Measurements from ENCODE around the gene FZD2. TPM values are rescaled to one million over a fixed set of nuclear protein-coding genes. Genes with fewer than 3 reads are reported as not detected.
A peak's percentile ranks its signal among the peaks of the same experiment; 100 is the strongest.
"Not testable (repeated sequence)": the region's sequence is repeated elsewhere in the genome, so short reads cannot be mapped to it uniquely, and the experiment has no call there.

Gene FZD2
- 1 to 10 TPM in 1 of 4 donors, under 1 TPM in 2, not detected in 1; 0.42 to 2.1 (median 0.65) TPM for total RNA-seq

DNA sequence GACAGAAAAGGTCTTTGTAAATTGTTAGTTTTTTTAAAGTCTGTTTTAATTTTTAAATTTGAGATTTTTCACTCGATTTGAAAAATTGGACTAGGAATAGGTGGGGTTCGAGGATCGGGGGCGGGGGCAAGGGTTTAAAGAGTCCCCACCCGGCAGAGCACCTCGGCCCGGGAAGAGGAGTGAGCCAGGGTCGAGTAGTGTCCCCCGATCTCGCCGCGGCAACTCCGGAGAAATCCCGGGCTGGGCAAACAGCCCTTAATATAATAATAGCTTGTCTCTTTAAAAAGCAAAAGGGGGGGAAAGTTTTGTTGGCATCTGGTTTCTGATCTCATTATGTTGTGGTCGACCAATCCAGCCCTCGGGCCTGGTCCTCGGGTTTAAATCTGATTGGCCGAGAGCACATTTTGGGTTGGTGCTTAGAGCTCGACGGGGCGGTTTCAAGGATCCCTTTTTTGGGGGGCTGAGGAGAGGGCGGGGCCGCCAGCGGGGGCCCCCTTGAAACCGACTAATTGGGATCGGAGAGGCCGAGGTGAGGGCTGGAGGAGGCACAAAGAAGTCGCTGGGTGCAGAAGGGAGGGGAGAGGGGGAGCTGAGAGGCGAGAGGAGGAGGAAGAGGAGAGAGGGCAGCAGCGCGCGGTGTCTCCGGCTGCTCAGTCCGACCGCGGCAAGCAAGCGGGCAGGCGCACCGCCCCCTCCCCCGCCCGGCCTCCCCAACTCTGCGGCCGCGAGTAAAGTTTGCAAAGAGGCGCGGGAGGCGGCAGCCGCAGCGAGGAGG is at the start of gene FZD2:
FZD2 (plus strand) TSS at position 653 of the 775 bp plus-strand sequence. CDS start 205 bp downstream, outside the sequence.
- DNase-seq (ENCODE audit: low spot score in 2 of 2), result peak; percentile 78 to 88
- Histone ChIP-seq H3K9me3 (no peaks in the 10 kb centered on the region), H3K4me1 (peaks cover 20% of the 10 kb centered on the region), H3K36me3 (no peaks in the 10 kb centered on the region), H3K27ac (peak within 1 kb of the TSS; percentile 77), H3K4me3 (peak within 1 kb of the TSS; percentile 64), H3K27me3 (peaks cover 34% of the 10 kb centered on the region)
- TF ChIP-seq POLR2AphosphoS5 (IDR thresholded peaks at IDR 0.05) (no peak), CTCF (IDR thresholded peaks at IDR 0.05) (no peak), POLR2A (IDR thresholded peaks at IDR 0.05) (no peak)
- WGBS, result under 1% methylated on average over 43 of the region's 49 CpGs

- DNase-seq (ENCODE audit: low spot score in 2 of 2); H3K4me3 ChIP-seq; H3K9me3 ChIP-seq; H3K27ac ChIP-seq; H3K4me1 ChIP-seq; H3K27me3 ChIP-seq; H3K36me3 ChIP-seq: not testable (repeated sequence)
- WGBS, result 52% methylated on average over 14 of the region's 14 CpGs
Measured at GRCh38 chr17:44511241-44512134, 45.8 kb upstream of the FZD2 start.

- TF ChIP-seq CTCF (IDR thresholded peaks at IDR 0.05) (no peak), POLR2A (IDR thresholded peaks at IDR 0.05) (no peak), EP300 (IDR thresholded peaks at IDR 0.05) (no peak), POLR2AphosphoS5 (IDR thresholded peaks at IDR 0.05) (no peak)
- no peak for DNase-seq (ENCODE audit: low spot score in 2 of 2)
Measured at GRCh38 chr17:44518032-44518431, 39.3 kb upstream of the FZD2 start.

GRCh38 chr17:44522883-44523671 is 34.2 kb upstream of the FZD2 start:
- H3K27me3 ChIP-seq, result peaks cover 6% of the 10 kb centered on the region
- 58% methylated on average over 9 of the region's 14 CpGs for WGBS
- H3K36me3 ChIP-seq, result no peaks in the 10 kb centered on the region
- TF ChIP-seq POLR2AphosphoS5 (IDR thresholded peaks at IDR 0.05), result no peak
- TF ChIP-seq CTCF (IDR thresholded peaks at IDR 0.05), result peak in 1 of 2 donors; percentile 39
- H3K27ac ChIP-seq, result no peak overlapping the region
- H3K9me3 ChIP-seq, result no peaks in the 10 kb centered on the region
- DNase-seq (ENCODE audit: low spot score in 2 of 2), result no peak
- H3K4me3 ChIP-seq, result no peak overlapping the region
- no peaks in the 10 kb centered on the region for H3K4me1 ChIP-seq

More at GRCh38 chr17:44518032-44518431, 39.3 kb upstream of the FZD2 start:
- no peaks in the 10 kb centered on the region for H3K36me3 ChIP-seq
- peaks cover 18% of the 10 kb centered on the region for H3K27me3 ChIP-seq
- 53% methylated on average over 3 of the region's 3 CpGs for WGBS
- H3K4me3 ChIP-seq, result no peak overlapping the region
- no peak overlapping the region for H3K27ac ChIP-seq
- H3K9me3 ChIP-seq, result no peaks in the 10 kb centered on the region
- H3K4me1 ChIP-seq, result no peaks in the 10 kb centered on the region

DNA sequence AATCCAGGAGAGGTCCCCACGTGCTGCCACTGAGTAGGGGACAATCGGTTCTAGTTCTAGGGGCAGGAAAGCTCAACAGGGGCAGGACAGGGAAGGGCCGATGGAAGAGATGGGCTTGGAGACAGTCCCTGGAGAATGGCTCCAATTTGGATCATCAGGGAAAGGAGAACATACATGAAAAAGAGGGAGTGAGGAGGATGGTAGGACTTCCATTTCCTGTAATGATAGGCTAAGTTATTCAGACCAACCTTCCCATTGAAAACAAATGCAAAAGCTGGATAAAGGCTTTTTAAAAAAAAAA is 33.7 kb upstream of the FZD2 start:
- H3K27me3 ChIP-seq, result peaks cover under 1% of the 10 kb centered on the region
- WGBS, result 70% methylated on average over 3 of the region's 3 CpGs
- H3K4me3 ChIP-seq, result no peak overlapping the region
- H3K27ac ChIP-seq, result no peak overlapping the region
- H3K4me1 ChIP-seq, result no peaks in the 10 kb centered on the region
- no peaks in the 10 kb centered on the region for H3K36me3 ChIP-seq
- no peak for TF ChIP-seq CTCF (IDR thresholded peaks at IDR 0.05)
- no peak for TF ChIP-seq POLR2A (IDR thresholded peaks at IDR 0.05)
- TF ChIP-seq EP300 (IDR thresholded peaks at IDR 0.05), result no peak
- TF ChIP-seq POLR2AphosphoS5 (IDR thresholded peaks at IDR 0.05), result no peak
- H3K9me3 ChIP-seq, result no peaks in the 10 kb centered on the region
- no peak for DNase-seq (ENCODE audit: low spot score in 2 of 2)
